AG09319 (cell line): ENCODE results near the gene YTHDF2.
A peak's percentile ranks its signal among the peaks of the same experiment; 100 is the strongest.
"Not testable (repeated sequence)": the region's sequence is repeated elsewhere in the genome, so short reads cannot be mapped to it uniquely, and the experiment has no call there.

Experiments used
- DNase-seq: peaks from one replicate; pipeline ENCODE4 v3.0.0-alpha.2; 2010; ENCODE audit warnings: low read depth; ENCODE audit errors: extremely low read depth
- CTCF ChIP-seq: IDR thresholded peaks from 2 replicates; pipeline ENCODE4 v1.5.1; 2011; ENCODE audit warnings: low read depth, mild to moderate bottlenecking, inconsistent platforms, low read length, moderate library complexity

YTHDF2 gene

GRCh38 chr1:28736450-28737306, at the start of gene YTHDF2:
Gene YTHDF2, plus strand, starts transcription at chr1:28736940. Its CDS starts 181 bp downstream, at chr1:28737121.
- peak; percentile 92 for DNase-seq
- peak; percentile 81 for TF ChIP-seq CTCF

GRCh38 chr1:28691627-28692026, 45.1 kb upstream of the YTHDF2 start:
- not testable (repeated sequence) for DNase-seq

- no peak for DNase-seq
- no peak for TF ChIP-seq CTCF
Observed at GRCh38 chr1:28703629-28704028, 33.1 kb upstream of the YTHDF2 start.

- no peak for TF ChIP-seq CTCF
- no peak for DNase-seq
Observed at GRCh38 chr1:28716336-28716735, 20.4 kb upstream of the YTHDF2 start.

GRCh38 chr1:28718166-28718565, 18.6 kb upstream of the YTHDF2 start:
- no peak for TF ChIP-seq CTCF
- no peak for DNase-seq

- DNase-seq: no peak
- TF ChIP-seq CTCF: no peak
Observed at GRCh38 chr1:28718586-28719331, 18.0 kb upstream of the YTHDF2 start.

GRCh38 chr1:28719332-28719619, 17.5 kb upstream of the YTHDF2 start:
- no peak for DNase-seq
- no peak for TF ChIP-seq CTCF
